HepG2 (cell line): ENCODE results near the gene CD37. TPM values are rescaled to one million over a fixed set of nuclear protein-coding genes. Genes with fewer than 3 reads are reported as not detected.

Experiments used
- ATAC-seq: fragments of 200-7000 bp; cut with Tn5 transposase; 3 replicates; pipeline ENCODE4 v1.9.1; 2020; ENCODE audit warnings: mild to moderate bottlenecking, moderate library complexity
- BruUV-seq: library from RNA; stranded (reverse); fragments of 400-500 nt; replicated peaks from 2 replicates; lab custom pipeline; 2021; lab: Mats Ljungman, UMichigan
- CTCF ChIA-PET: fragments of 300-600 bp; formaldehyde crosslinking; extraction: SDS; loops from one replicate; lab custom pipeline; 2021; ENCODE audit warnings: low total read pairs, inconsistent platforms, low intra/inter-chr PET ratio; lab: Yijun Ruan, JAX
- POLR2A ChIA-PET: fragments of 350-600 bp; sonication (Branson Sonifier 250); formaldehyde crosslinking; loops from one replicate; lab custom pipeline; 2020; ENCODE audit warnings: antibody characterized with exemption, inconsistent platforms; lab: Yijun Ruan, JAX
- DNase-seq: peaks from one replicate; pipeline ENCODE4 v3.0.0-alpha.2; 2015; ENCODE audit warnings: low spot score
- FAIRE-seq: peaks from 3 replicates; lab custom pipeline; 2011; peaks lifted over from hg19 to GRCh38; lab: Jason Lieb, UNC
- H2AFZ ChIP-seq: one replicate; pipeline ENCODE4 v1.6.1; 2011; ENCODE audit warnings: low read length, inconsistent platforms
- H3K27ac ChIP-seq: fragments of 300-600 bp; 3 replicates; pipeline ENCODE4 v1.8.0; 2011; ENCODE audit warnings: mixed run types, mild to moderate bottlenecking, mixed read lengths, low read length, inconsistent platforms; ENCODE audit not compliant: insufficient read depth; ENCODE audit errors: extremely low read length
- H3K27me3 ChIP-seq, 2 experiments: fragments of 200-600 bp in 1 of 2; 2 replicates in 1 of 2; 3 replicates in 1 of 2; pipeline versions ENCODE4 v1.6.0 to v1.8.0; 2011; ENCODE audit warnings: low read length in 2 of 2, mild to moderate bottlenecking in 2 of 2, moderate library complexity in 2 of 2, inconsistent platforms in 1 of 2; ENCODE audit not compliant: insufficient read depth in 2 of 2, control insufficient read depth in 1 of 2
- H3K36me3 ChIP-seq, 2 experiments: fragments of 200-600 bp in 1 of 2; replicated peaks in 1 of 2; 2 replicates in 1 of 2; 3 replicates in 1 of 2; pipeline versions ENCODE4 v1.5.1 to v1.8.0; 2011; ENCODE audit warnings: low read length in 2 of 2, inconsistent platforms in 1 of 2; ENCODE audit not compliant: insufficient read depth in 2 of 2, control insufficient read depth in 1 of 2
- H3K4me1 ChIP-seq: 2 replicates; pipeline ENCODE4 v1.5.1; 2012; ENCODE audit warnings: low read length, inconsistent platforms; ENCODE audit not compliant: insufficient read depth
- H3K4me2 ChIP-seq: 2 replicates; pipeline ENCODE4 v1.6.0; 2011; ENCODE audit warnings: low read depth, low read length, inconsistent platforms
- H3K4me3 ChIP-seq, 3 experiments: fragments of 200-600 bp in 1 of 3; sonication (generic), shearing (Covaris generic) in 1 of 3; replicated peaks in 1 of 3; 2 replicates each; pipeline ENCODE4 v1.5.1; 2011 to 2016; ENCODE audit warnings: low read length in 3 of 3, inconsistent platforms in 2 of 3, low read depth in 2 of 3, mild to moderate bottlenecking in 2 of 3, control low read depth in 1 of 3, mixed read lengths in 1 of 3; ENCODE audit not compliant: insufficient read depth in 1 of 3
- H3K79me2 ChIP-seq: one replicate; pipeline ENCODE4 v1.6.1; 2011; ENCODE audit warnings: low read length, inconsistent platforms; ENCODE audit not compliant: insufficient read depth
- H3K9ac ChIP-seq: 2 replicates; pipeline ENCODE4 v1.6.0; 2011; ENCODE audit warnings: mild to moderate bottlenecking, low read depth, low read length, inconsistent platforms; ENCODE audit not compliant: insufficient read depth
- H3K9me3 ChIP-seq: 2 replicates; pipeline ENCODE4 v1.5.1; 2012; ENCODE audit warnings: mild to moderate bottlenecking, low read length
- H4K20me1 ChIP-seq: 2 replicates; pipeline ENCODE4 v1.6.0; 2011; ENCODE audit warnings: inconsistent platforms, mild to moderate bottlenecking, low read length, moderate library complexity; ENCODE audit not compliant: insufficient read depth
- E2F2 ChIP-seq: sonication (generic); formaldehyde crosslinking; IDR thresholded peaks from 2 replicates; pipeline ENCODE4 v1.4.0; 2020; ENCODE audit warnings: missing genetic modification reagents, borderline replicate concordance
- HINFP ChIP-seq: sonication (generic); formaldehyde crosslinking; IDR thresholded peaks from 2 replicates; pipeline ENCODE4 v1.4.0; 2020; ENCODE audit warnings: low read depth, mild to moderate bottlenecking, missing genetic modification reagents
- HMGXB3 ChIP-seq: sonication (generic); formaldehyde crosslinking; IDR thresholded peaks from 2 replicates; pipeline ENCODE4 v1.4.0; 2020; ENCODE audit warnings: missing genetic modification reagents, borderline replicate concordance
- RELA ChIP-seq: sonication (generic); formaldehyde crosslinking; IDR thresholded peaks from 2 replicates; pipeline ENCODE4 v1.4.0; 2020; ENCODE audit warnings: missing genetic modification reagents
- ZNF232 ChIP-seq: sonication (generic); formaldehyde crosslinking; IDR thresholded peaks from 2 replicates; pipeline ENCODE4 v1.4.0; 2020; ENCODE audit warnings: missing genetic modification reagents, borderline replicate concordance
- ZNF253 ChIP-seq: sonication (generic); formaldehyde crosslinking; IDR thresholded peaks from 2 replicates; pipeline ENCODE4 v1.8.0; 2022; ENCODE audit warnings: mild to moderate bottlenecking, missing genetic modification reagents, borderline replicate concordance
- WGBS: methylation state at CpG from one replicate; pipeline ENCODE4 v1.1.6; 2017; ENCODE audit warnings: low lambda C conversion rate; 5-methylcytosine and 5-hydroxymethylcytosine counted together
- in situ Hi-C: cut with HindIII; loops from 2 replicates; pipeline ENCODE4 v1.10.0; 2017; ENCODE audit warnings: low pct_unique_long_range_greater_than_20kb; ENCODE audit not compliant: extremely low pct_ligation_motif_present
- intact Hi-C: fragments of 100-400 bp; cut with micrococcal nuclease; formaldehyde crosslinking; loops from one replicate; pipeline ENCODE4 v1.10.0; 2022; ENCODE audit not compliant: unreplicated experiment
- polyA plus RNA-seq, 8 experiments: library from polyadenylated mRNA; depleted of rRNA in 3 of 8; stranded (reverse) in 7 of 8; unstranded in 1 of 8; fragments of >200 nt; fragmentation: Illumina TruSeq in 4 of 8; extraction: Trizol in 4 of 8; gene quantifications; 2 replicates each; pipeline versions ENCODE4 v1.2.1 to v1.2.3, GENCODE V29; 2011 to 2016; ENCODE audit warnings: low read depth in 4 of 8, missing spikeins in 1 of 8, mixed read lengths in 1 of 8; ENCODE audit not compliant: insufficient read depth in 1 of 8
- total RNA-seq, 5 experiments: library from RNA; depleted of rRNA; stranded (reverse); fragments of >200 nt; fragmentation: Illumina TruSeq; extraction: Trizol; gene quantifications; 2 replicates each; pipeline ENCODE4 v1.2.3, GENCODE V29; 2016; ENCODE audit warnings: low read depth in 1 of 5

CD37 gene
- total and polyA plus RNA-seq, 2 of the 13 experiments (the other 11 are each of a cell fraction or from before 2014, with no cell fraction given) = not detected

GRCh38 chr19:49343123-49343522, 7.9 kb downstream of the CD37 start:
- CTCF ChIA-PET = no interaction called here
- POLR2A ChIA-PET = no interaction called here
- H3K9ac ChIP-seq = no peak overlapping the region
- DNase-seq = no peak
- no peak overlapping the region for H3K4me2 ChIP-seq
- H3K9me3 ChIP-seq = no peaks in the 10 kb centered on the region
- BruUV-seq = no TSS peak
- H3K27me3 ChIP-seq = no peaks in the 10 kb centered on the region
- intact Hi-C loops (no loop called here), in situ Hi-C loops (no loop called here)
- WGBS = 100% methylated on average over 5 of the region's 7 CpGs
- peaks cover 15% of the 10 kb centered on the region for H3K4me1 ChIP-seq
- peaks cover 6% of the 10 kb centered on the region in 2 experiments; a peak in 2 of 5 replicates for H3K36me3 ChIP-seq
- FAIRE-seq = no peak
- no peak for ATAC-seq
- no peak overlapping the region for H3K4me3 ChIP-seq
- H4K20me1 ChIP-seq = no peaks in the 10 kb centered on the region
- H3K79me2 ChIP-seq = no peaks in the 10 kb centered on the region
- TF ChIP-seq RELA = no peak
- TF ChIP-seq HMGXB3 (CRISPR knock-in tag) = no peak
- no peak for TF ChIP-seq ZNF253 (CRISPR knock-in tag)
- TF ChIP-seq ZNF232 (CRISPR knock-in tag) = no peak
- no peak for TF ChIP-seq E2F2 (CRISPR knock-in tag)
- no peak for TF ChIP-seq HINFP (CRISPR knock-in tag)
- no peak overlapping the region for H2AFZ ChIP-seq
- H3K27ac ChIP-seq = no peak overlapping the region
